ENCODE measurements around the gene TNRC6B.
"Not testable (repeated sequence)": the region's sequence is repeated elsewhere in the genome, so short reads cannot be mapped to it uniquely, and the experiment has no call there.

Gene TNRC6B

GRCh38 chr22:40364431-40364830 lies 186.7 kb downstream of the TNRC6B start:
- DNase-seq (ENCODE audit: low spot score) = no peak

- DNase-seq (ENCODE audit: low spot score) = no peak
Observed at GRCh38 chr22:40366068-40366467, 188.3 kb downstream of the TNRC6B start.

- DNase-seq (ENCODE audit: low spot score) = no peak
Observed at GRCh38 chr22:40367342-40367741, 189.6 kb downstream of the TNRC6B start.

DNA sequence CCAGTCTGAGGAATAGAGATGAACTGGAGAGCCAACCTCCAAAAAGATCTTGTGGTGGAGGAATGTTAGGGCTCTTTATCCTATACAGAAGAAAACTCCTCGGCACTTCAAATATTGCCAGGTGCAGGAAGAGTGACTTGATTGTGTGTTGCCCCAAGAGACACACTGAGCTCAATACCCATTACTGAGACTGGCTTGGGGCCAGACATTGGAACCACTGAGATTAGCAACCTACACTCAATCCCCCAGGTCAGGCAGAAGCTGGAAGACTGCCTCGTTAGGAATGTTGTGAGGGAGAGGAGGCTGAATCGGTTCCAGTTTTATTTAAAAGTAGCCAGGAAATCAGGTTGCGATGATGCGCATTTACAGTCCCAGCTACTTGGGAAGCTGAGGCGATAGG lies 190.3 kb downstream of the TNRC6B start:
- no peak for DNase-seq (ENCODE audit: low spot score)

DNA sequence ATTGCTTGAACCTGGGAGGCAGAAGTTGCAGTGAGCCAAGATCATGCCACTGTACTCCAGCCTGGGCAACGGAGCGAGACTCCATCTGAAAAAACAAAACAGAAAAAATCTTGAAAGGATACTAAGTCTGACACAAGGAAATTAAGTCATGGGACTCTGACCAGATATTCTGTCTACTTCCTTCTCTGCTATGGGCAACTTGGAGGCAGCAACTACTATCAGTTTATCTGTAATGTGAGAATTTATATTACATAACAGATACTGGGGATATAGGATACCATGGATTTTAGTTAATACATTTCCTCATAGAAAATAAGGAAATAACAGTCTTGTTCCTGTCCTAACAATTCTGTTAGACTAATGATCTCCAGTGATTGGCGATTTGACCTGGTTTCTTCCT lies 191.1 kb downstream of the TNRC6B start:
- DNase-seq (ENCODE audit: low spot score) = no peak

DNA sequence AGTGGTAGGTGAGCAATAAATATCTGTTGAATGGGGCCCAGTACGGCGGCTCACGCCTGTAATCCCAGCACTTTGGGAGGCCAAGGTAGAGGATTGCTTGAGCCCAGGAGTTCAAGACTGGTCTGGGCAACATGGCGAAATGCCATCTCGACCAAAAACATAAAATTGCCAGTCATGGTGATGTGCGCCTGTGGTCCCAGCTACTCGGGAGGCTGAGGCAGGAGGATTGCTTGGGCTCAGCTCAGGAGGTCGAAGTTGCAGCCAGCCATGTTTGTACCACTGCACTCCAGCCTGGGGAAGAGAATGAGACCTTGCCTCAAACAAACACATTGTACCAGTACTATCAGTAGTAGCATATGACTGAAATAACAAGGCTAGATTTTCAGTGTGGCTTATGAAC lies 196.8 kb downstream of the TNRC6B start:
- DNase-seq (ENCODE audit: low spot score) = no peak

GRCh38 chr22:40376149-40376548 lies 198.4 kb downstream of the TNRC6B start:
- DNase-seq (ENCODE audit: low spot score) = no peak

GRCh38 chr22:40377931-40378330 lies 200.2 kb downstream of the TNRC6B start:
- DNase-seq (ENCODE audit: low spot score) = no peak

- DNase-seq (ENCODE audit: low spot score) = not testable (repeated sequence)
Observed at GRCh38 chr22:40378448-40378847, 200.7 kb downstream of the TNRC6B start.

DNA sequence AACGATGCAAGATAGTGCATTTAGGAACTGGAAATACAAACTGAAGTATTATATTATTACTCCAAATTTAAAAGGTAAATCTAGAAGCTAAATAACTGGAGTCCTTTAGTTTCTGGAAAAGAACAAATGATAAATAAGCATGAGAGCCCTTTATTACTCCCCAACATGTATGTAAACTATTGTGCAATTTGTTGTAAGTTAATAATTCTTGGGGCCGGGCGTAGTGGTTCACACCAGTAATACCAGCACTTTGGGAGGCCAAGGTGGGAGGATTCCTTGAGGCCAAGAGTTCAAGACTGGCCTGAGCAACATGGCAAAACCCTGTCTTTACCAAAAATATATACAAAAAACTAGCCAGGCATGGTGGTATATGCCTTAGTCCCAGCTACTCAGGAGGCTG lies 203.7 kb downstream of the TNRC6B start:
- DNase-seq (ENCODE audit: low spot score) = no peak

GRCh38 chr22:40383905-40384304 lies 206.2 kb downstream of the TNRC6B start:
- DNase-seq (ENCODE audit: low spot score) = no peak

- DNase-seq (ENCODE audit: low spot score) = no peak
Observed at GRCh38 chr22:40385036-40385782, 207.5 kb downstream of the TNRC6B start.

Measured in COLO829 (cell line).